Measurements from ENCODE around the gene SND1.

The SND1 gene

DNA sequence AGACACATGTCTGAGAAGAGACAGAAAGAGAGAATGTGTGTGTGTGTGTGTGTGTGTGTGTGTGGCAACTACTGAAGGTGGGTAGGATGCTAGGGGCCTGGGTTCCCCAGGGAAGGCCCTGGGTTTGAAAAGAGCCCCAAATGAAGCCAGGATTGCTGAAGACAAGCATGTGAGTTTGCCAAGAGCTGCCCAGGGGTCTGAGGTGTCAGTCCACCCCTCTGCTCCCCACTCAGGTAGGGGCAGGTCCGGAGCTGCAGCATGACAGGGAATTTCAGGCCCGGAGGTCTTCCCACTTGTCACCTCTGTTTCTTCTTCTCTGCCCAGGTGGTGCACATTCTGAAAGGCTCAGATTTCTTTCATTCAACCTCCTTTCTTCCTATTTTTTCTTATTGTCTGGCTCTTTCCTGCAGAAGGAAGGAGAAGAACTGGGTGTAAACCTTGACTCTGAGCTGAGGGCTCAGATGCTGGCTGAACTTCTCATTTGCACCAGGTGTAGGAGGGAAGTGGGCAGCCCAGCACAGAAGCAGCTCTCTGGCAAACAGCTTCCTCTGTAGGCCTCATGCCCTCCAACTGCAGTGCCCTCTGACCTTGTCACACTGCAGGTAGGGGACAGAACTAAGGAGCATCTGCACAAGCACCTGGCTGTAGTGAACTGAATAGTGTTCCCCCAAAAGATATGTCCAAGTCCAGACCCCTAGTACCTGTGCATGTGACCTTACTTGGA, 458.8 kb downstream of the SND1 start:
- TF ChIP-seq, protein P1, sequence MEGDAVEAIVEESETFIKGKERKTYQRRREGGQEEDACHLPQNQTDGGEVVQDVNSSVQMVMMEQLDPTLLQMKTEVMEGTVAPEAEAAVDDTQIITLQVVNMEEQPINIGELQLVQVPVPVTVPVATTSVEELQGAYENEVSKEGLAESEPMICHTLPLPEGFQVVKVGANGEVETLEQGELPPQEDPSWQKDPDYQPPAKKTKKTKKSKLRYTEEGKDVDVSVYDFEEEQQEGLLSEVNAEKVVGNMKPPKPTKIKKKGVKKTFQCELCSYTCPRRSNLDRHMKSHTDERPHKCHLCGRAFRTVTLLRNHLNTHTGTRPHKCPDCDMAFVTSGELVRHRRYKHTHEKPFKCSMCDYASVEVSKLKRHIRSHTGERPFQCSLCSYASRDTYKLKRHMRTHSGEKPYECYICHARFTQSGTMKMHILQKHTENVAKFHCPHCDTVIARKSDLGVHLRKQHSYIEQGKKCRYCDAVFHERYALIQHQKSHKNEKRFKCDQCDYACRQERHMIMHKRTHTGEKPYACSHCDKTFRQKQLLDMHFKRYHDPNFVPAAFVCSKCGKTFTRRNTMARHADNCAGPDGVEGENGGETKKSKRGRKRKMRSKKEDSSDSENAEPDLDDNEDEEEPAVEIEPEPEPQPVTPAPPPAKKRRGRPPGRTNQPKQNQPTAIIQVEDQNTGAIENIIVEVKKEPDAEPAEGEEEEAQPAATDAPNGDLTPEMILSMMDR (IDR thresholded peaks at IDR 0.05; ENCODE audit: control extremely low read depth, extremely low read depth, low read depth, missing control alignments) = no peak

DNA sequence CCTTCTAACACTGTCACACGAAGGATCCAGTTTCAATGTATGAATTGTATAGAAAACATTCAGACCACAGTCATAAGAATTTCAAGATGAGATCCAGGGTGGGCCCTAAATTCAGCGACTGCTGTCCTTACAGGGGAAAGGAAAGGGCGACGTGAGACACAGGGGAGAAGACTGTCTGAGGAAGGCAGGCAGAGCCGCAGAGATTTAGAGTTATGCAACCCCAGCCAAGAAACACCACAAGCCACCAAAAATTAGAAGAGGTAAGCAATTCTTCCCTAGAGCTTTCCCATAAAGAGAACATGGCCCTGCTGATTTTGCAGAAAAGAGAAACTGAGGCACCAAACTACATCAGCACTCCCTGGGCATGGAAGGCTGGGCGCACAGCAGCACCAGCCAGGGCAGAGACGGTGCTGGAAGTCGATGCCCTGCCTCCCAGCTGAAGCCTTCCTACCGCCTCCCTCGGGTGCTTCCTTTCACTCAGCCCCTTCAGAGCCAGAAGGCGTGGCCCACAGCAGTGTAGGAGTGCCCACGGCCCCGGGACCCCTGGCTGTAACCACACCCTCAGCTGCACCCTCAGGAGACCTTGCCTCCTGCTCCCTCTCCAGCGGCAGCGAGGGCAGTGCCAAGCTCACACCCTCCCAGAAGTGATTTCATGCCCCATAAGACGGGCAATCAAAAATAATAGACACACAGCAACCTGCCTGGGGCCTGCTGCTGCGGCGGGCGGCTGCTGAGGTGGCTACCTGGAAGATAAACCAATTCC, 460.2 kb downstream of the SND1 start:
- TF ChIP-seq, protein P1 (IDR thresholded peaks at IDR 0.05; ENCODE audit: control extremely low read depth, extremely low read depth, low read depth, missing control alignments) = no peak
- DNase-seq (ENCODE audit: extremely low spot score) = no peak
- CTCF ChIA-PET = interaction anchor here (1.0 to 3.7 kb wide), 7 partner anchors 8 to 665 kb away, joined by 3 to 21 read pairs (median 4); no protein-coding TSS in a partner anchor
- POLR2A ChIA-PET = no interaction called here

More for the DNA sequence above, 458.8 kb downstream of the SND1 start:
- no peak for DNase-seq (ENCODE audit: extremely low spot score)
- CTCF ChIA-PET = interaction anchor here (1.3 to 3.7 kb wide), 4 partner anchors 12 to 318 kb away, joined by 3 to 21 read pairs (median 4); no protein-coding TSS in a partner anchor
- POLR2A ChIA-PET = interaction anchor here (0.6 kb wide), 1 partner anchor 1612 kb away, joined by 4 read pairs; no protein-coding TSS in a partner anchor

DNA sequence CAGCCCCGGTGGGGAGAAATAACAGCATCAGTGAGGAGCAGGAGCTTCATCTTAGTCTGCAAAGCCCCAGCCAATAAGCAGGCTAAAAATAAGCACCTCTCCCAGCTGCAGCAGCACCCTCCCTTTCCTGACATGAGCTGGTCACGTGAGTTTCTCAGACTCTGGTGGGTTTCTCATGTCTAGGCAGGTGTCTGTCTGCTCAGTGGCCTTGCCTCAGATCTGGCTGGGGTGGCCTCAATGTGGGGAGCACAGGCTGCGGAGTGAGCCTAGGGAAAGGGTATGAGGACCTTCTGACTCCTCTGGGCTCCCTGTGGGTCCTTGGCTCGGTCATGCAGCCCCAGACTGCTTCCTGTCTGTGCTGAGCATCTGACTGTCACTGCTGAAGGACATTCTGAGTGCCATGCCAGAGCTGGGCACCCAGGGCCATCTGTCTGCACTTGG, 460.8 kb downstream of the SND1 start:
- CTCF ChIA-PET = interaction anchor here (1.0 to 1.6 kb wide), 4 partner anchors 9 to 665 kb away, joined by 3 to 5 read pairs (median 4); no protein-coding TSS in a partner anchor
- POLR2A ChIA-PET = no interaction called here
- DNase-seq (ENCODE audit: extremely low spot score) = no peak
- TF ChIP-seq, protein P1 (IDR thresholded peaks at IDR 0.05; ENCODE audit: control extremely low read depth, extremely low read depth, low read depth, missing control alignments) = no peak

DNA sequence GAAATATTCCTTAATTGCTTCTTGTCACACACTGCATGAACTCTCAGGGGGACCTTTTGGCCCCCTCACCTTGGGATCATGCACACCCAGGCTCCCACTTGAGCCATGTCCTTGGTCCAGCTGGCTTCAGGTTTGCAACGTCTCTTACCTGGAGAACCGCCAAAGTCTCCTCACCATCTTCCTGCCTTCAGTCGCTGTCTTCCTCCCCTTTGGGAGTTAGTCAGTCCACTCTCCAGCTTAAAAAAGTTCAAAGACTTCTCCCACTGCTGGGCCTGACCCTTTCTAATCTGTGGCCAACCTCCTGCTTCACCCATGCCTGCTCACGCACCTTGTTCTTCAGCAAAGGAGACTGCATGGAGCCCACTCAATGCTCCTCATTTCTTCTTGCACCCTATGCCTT, 461.8 kb downstream of the SND1 start:
- TF ChIP-seq, protein P1 (IDR thresholded peaks at IDR 0.05; ENCODE audit: control extremely low read depth, extremely low read depth, low read depth, missing control alignments) = no peak
- POLR2A ChIA-PET = no interaction called here
- DNase-seq (ENCODE audit: extremely low spot score) = no peak
- CTCF ChIA-PET = no interaction called here

DNA sequence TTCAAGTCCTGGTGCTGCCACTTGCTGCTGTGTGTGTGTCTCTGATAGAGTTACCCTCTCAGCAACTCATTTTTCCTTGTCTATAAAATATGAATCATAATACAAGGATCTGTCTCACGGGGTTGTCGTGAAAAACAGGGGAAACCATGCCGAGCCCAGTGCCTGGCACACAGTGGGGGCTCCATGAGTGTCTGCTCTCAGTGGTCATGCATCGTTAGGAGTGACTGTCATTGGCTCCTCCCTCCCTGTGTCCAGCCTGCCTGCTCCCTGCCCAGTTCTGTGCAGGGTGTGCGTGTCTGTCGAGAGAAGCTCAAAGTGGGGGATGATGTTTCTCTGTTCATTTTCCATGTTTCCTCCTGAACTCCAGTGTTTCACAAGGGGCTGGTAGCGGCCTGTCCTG, 462.8 kb downstream of the SND1 start:
- ChIA-PET CTCF (interaction anchor here (1.0 kb wide), 1 partner anchor 416 kb away, joined by 3 read pairs; no protein-coding TSS in a partner anchor), POLR2A (no interaction called here)

DNA sequence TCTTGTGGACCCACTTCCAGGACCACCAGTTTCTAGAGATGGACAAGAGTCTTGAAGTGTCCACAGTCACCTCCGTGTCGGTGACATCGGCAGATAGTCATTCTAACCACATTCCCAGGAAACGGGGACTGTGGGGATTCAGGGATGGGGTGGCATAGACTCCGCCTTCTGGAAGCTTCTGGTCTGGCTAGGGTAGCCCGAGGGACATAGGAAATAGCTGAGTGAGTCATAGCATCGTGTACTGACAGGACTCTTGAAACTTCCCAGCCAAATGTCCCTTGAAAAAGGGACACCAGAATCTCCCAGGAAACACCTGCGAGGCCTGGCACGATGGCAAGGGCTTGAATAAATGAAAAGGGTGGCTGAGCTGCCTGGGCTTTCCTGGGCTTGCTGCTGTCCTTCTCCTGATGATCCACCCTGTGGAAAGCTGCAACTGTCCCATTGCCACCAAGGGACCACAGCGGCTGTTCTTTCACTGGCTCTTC, 463.4 kb downstream of the SND1 start:
- ChIA-PET CTCF (interaction anchor here (1.0 to 1.5 kb wide), 5 partner anchors 9 to 416 kb away, joined by 3 to 7 read pairs (median 3); no protein-coding TSS in a partner anchor), POLR2A (interaction anchor here (0.9 kb wide), 1 partner anchor 12 kb away, joined by 3 read pairs; no protein-coding TSS in a partner anchor)
- TF ChIP-seq, protein P1 (IDR thresholded peaks at IDR 0.05; ENCODE audit: control extremely low read depth, extremely low read depth, low read depth, missing control alignments) = no peak
- DNase-seq (ENCODE audit: extremely low spot score) = no peak

More for the DNA sequence above, 462.8 kb downstream of the SND1 start:
- TF ChIP-seq, protein P1 (IDR thresholded peaks at IDR 0.05; ENCODE audit: control extremely low read depth, extremely low read depth, low read depth, missing control alignments) = no peak
- no peak for DNase-seq (ENCODE audit: extremely low spot score)
